GM21381 (cell line): Measurements from ENCODE around the gene NUDT19.
"Not testable (repeated sequence)": the region's sequence is repeated elsewhere in the genome, so short reads cannot be mapped to it uniquely, and the experiment has no call there.

Experiments
- ATAC-seq: cut with Tn5 transposase; IDR thresholded peaks from one replicate; pipeline ENCODE4 v1.9.1; 2021; ENCODE audit warnings: mild to moderate bottlenecking, moderate library complexity; ENCODE audit not compliant: unreplicated experiment

NUDT19 gene

GRCh38 chr19:32708457-32708856 is 16.8 kb downstream of the NUDT19 start:
- ATAC-seq, result no peak

GRCh38 chr19:32709032-32709431 is 17.4 kb downstream of the NUDT19 start:
- ATAC-seq, result no peak

GRCh38 chr19:32711747-32712146 is 20.1 kb downstream of the NUDT19 start:
- ATAC-seq, result no peak

GRCh38 chr19:32716203-32716602 is 24.6 kb downstream of the NUDT19 start:
- ATAC-seq, result not testable (repeated sequence)

GRCh38 chr19:32717496-32717895 is 25.9 kb downstream of the NUDT19 start:
- no peak for ATAC-seq

GRCh38 chr19:32718286-32718685 is 26.7 kb downstream of the NUDT19 start:
- no peak for ATAC-seq

- no peak for ATAC-seq
Observed at GRCh38 chr19:32719611-32720059, 28.0 kb downstream of the NUDT19 start, which contains the start of gene TDRD12. Gene TDRD12 (plus strand): TSS chr19:32719767. CDS start chr19:32720073, 306 bp downstream.

- no peak for ATAC-seq
Observed at GRCh38 chr19:32720216-32720935, 28.8 kb downstream of the NUDT19 start.

GRCh38 chr19:32720936-32721250 is 29.3 kb downstream of the NUDT19 start:
- no peak for ATAC-seq

- no peak for ATAC-seq
Observed at GRCh38 chr19:32735936-32736335, 44.3 kb downstream of the NUDT19 start.

- no peak for ATAC-seq
Observed at GRCh38 chr19:32743021-32743420, 51.4 kb downstream of the NUDT19 start.

- no peak for ATAC-seq
Observed at GRCh38 chr19:32743447-32743846, 51.8 kb downstream of the NUDT19 start.

GRCh38 chr19:32744555-32745325 is 53.1 kb downstream of the NUDT19 start:
- ATAC-seq, result no peak

- not testable (repeated sequence) for ATAC-seq
Observed at GRCh38 chr19:32745594-32746251, 54.1 kb downstream of the NUDT19 start.

GRCh38 chr19:32746631-32747196 is 55.1 kb downstream of the NUDT19 start:
- not testable (repeated sequence) for ATAC-seq

- ATAC-seq, result no peak
Observed at GRCh38 chr19:32748497-32748896, 56.9 kb downstream of the NUDT19 start.

GRCh38 chr19:32748948-32749347 is 57.3 kb downstream of the NUDT19 start:
- no peak for ATAC-seq

GRCh38 chr19:32749361-32749760 is 57.7 kb downstream of the NUDT19 start:
- no peak for ATAC-seq

- ATAC-seq, result no peak
Observed at GRCh38 chr19:32750441-32751055, 58.9 kb downstream of the NUDT19 start.

- ATAC-seq, result no peak
Observed at GRCh38 chr19:32751066-32751465, 59.4 kb downstream of the NUDT19 start.

GRCh38 chr19:32757189-32757588 is 65.6 kb downstream of the NUDT19 start:
- no peak for ATAC-seq
